Stomach (tissue), 9 donors: ENCODE results near the gene SEC24C. TPM values are rescaled to one million over a fixed set of nuclear protein-coding genes. Genes with fewer than 3 reads are reported as not detected.

Experiments used
- DNase-seq, 2 donors: peaks; one replicate each; pipeline versions ENCODE4 v3.0.0 to v3.0.0-alpha.2; 2013 to 2019
- H3K27ac ChIP-seq, 5 donors: fragments of 200-600 bp in 4 of 5; sonication (generic) in 4 of 5; one replicate each; pipeline ENCODE4 v1.5.1; 2013 to 2019; ENCODE audit warnings: mild to moderate bottlenecking in 1 of 5, moderate library complexity in 1 of 5
- H3K27me3 ChIP-seq, 3 donors: fragments of 200-600 bp; sonication (generic); one replicate each; pipeline ENCODE4 v1.5.1; 2017 to 2019; ENCODE audit warnings: mixed run types in 1 of 3
- H3K36me3 ChIP-seq, 4 donors: fragments of 200-600 bp; sonication (generic); 1 replicate in 3 of 4; 2 replicates in 1 of 4; pipeline ENCODE4 v1.5.1; 2016 to 2019
- H3K4me1 ChIP-seq, 4 donors: fragments of 200-600 bp; sonication (generic); one replicate each; pipeline ENCODE4 v1.5.1; 2016 to 2019
- H3K4me3 ChIP-seq, 4 donors: fragments of 200-600 bp; sonication (generic) in 3 of 4; one replicate each; pipeline ENCODE4 v1.5.1; 2016 to 2019; ENCODE audit warnings: mild to moderate bottlenecking in 1 of 4
- H3K9me3 ChIP-seq, 4 donors: fragments of 200-600 bp; sonication (generic); one replicate each; pipeline ENCODE4 v1.5.1; 2016 to 2019
- CTCF ChIP-seq, 7 experiments: fragments of 450-650 bp in 4 of 7; fragments of 200-600 bp in 3 of 7; sonication (generic) in 3 of 7; IDR thresholded peaks; one replicate each; pipeline ENCODE4 v1.5.1; 2016 to 2019; ENCODE audit warnings: antibody characterized with exemption in 7 of 7, control low read depth in 2 of 7, mild to moderate bottlenecking in 1 of 7
- EP300 ChIP-seq: sonication (generic); formaldehyde crosslinking; IDR thresholded peaks from one replicate; pipeline ENCODE4 v1.6.1; 2017; ENCODE audit warnings: antibody characterized with exemption
- POLR2A ChIP-seq, 4 donors: fragments of 450-650 bp; IDR thresholded peaks; one replicate each; pipeline ENCODE4 v1.6.1; 2016; ENCODE audit warnings: antibody characterized with exemption in 4 of 4, control low read depth in 2 of 4, mild to moderate bottlenecking in 1 of 4, moderate library complexity in 1 of 4
- POLR2AphosphoS5 ChIP-seq, 3 donors: sonication (generic); formaldehyde crosslinking; IDR thresholded peaks; one replicate each; pipeline ENCODE4 v1.6.1; 2016; ENCODE audit warnings: antibody characterized with exemption in 3 of 3
- WGBS, 5 donors: extraction: QIAGEN DNeasy Blood & Tissue Kit in 3 of 5; methylation state at CpG; one replicate each; pipeline versions ENCODE4 v1.1.5 to v1.1.7; 2013 to 2018; 5-methylcytosine and 5-hydroxymethylcytosine counted together
- intact Hi-C: fragments of 100-400 bp; cut with DNase I; formaldehyde crosslinking; loops from one replicate; pipeline ENCODE4 v1.15.1; 2023; ENCODE audit warnings: low total_unique reads
- polyA plus RNA-seq, 3 donors: library from polyadenylated mRNA; stranded (reverse); fragments of 200-250 nt; gene quantifications; one replicate each; pipeline ENCODE4 v1.2.3, GENCODE V29; 2013
- total RNA-seq, 5 donors: library from RNA; depleted of rRNA; stranded (reverse); fragments of >200 nt; gene quantifications; one replicate each; pipeline versions ENCODE4 v1.1.0 to v1.2.3, GENCODE V29; 2014 to 2016
- donor health status: healthy with polysubstance abuse.
- donor health status: Bipolar disorder and iron deficiency.
- donor health status: healthy.

Gene SEC24C
- total and polyA plus RNA-seq, 8 donors: 23.5 to 58.8 (median 40.6) TPM

- 56 to 64% (median 64%) methylated on average over 5 of the region's 5 CpGs for WGBS, 5 donors
- Histone ChIP-seq H3K36me3 (peaks cover 44 to 62% (median 57%) of the 10 kb centered on the region in 4 donors), H3K4me3 (peak overlapping the region in 2 of 4 donors; percentile 84 to 97), H3K9me3 (no peaks in the 10 kb centered on the region), H3K27me3 (no peaks in the 10 kb centered on the region), H3K27ac (peak overlapping the region in 3 of 5 donors; percentile 1 to 94 (median 91)), H3K4me1 (peaks cover 10 to 53% (median 37%) of the 10 kb centered on the region in 4 donors)
- DNase-seq: no peak
- TF ChIP-seq POLR2A (IDR thresholded peaks at IDR 0.05) (no peak), CTCF (IDR thresholded peaks at IDR 0.05) (no peak), POLR2AphosphoS5 (IDR thresholded peaks at IDR 0.05) (no peak), EP300 (no peak)
- intact Hi-C loops: no loop called here
These were observed 65.1 kb downstream of the SEC24C start for GRCh38 chr10:73809061-73809818.

- TF ChIP-seq EP300: no peak
- no peak for TF ChIP-seq CTCF (IDR thresholded peaks at IDR 0.05)
- TF ChIP-seq POLR2AphosphoS5 (IDR thresholded peaks at IDR 0.05): no peak
- no peak for TF ChIP-seq POLR2A (IDR thresholded peaks at IDR 0.05)
- peak overlapping the region in 4 of 5 donors; percentile 91 to 96 (median 94) for H3K27ac ChIP-seq
- H3K9me3 ChIP-seq: no peaks in the 10 kb centered on the region
- intact Hi-C loops: no loop called here
- H3K27me3 ChIP-seq: no peaks in the 10 kb centered on the region
- H3K36me3 ChIP-seq: peaks cover 42 to 62% (median 57%) of the 10 kb centered on the region in 4 donors
- H3K4me3 ChIP-seq: peak overlapping the region; percentile 82 to 97 (median 90)
- 63 to 80% (median 75%) methylated on average over 7 of the region's 7 CpGs for WGBS, 5 donors
- DNase-seq: no peak
- peaks cover 10 to 58% (median 37%) of the 10 kb centered on the region in 4 donors for H3K4me1 ChIP-seq
These were observed 66.2 kb downstream of the SEC24C start for GRCh38 chr10:73810358-73810734.

- H3K36me3 ChIP-seq: peaks cover 36 to 62% (median 57%) of the 10 kb centered on the region in 4 donors
- H3K4me1 ChIP-seq: peaks cover 10 to 63% (median 37%) of the 10 kb centered on the region in 4 donors
- H3K4me3 ChIP-seq: peak overlapping the region; percentile 82 to 97 (median 90)
- H3K27ac ChIP-seq: peak overlapping the region; percentile 91 to 96 (median 93)
- DNase-seq: peak in 1 of 2 donors; percentile 35
- intact Hi-C loops: no loop called here
- 1 to 2% (median 1%) methylated on average over 34 to 63 of the region's 63 CpGs for WGBS, 5 donors
- TF ChIP-seq CTCF (IDR thresholded peaks at IDR 0.05) (no peak), EP300 (no peak), POLR2A (IDR thresholded peaks at IDR 0.05) (no peak), POLR2AphosphoS5 (IDR thresholded peaks at IDR 0.05) (no peak)
- no peaks in the 10 kb centered on the region for H3K27me3 ChIP-seq
- H3K9me3 ChIP-seq: no peaks in the 10 kb centered on the region
These were observed 66.7 kb downstream of the SEC24C start for GRCh38 chr10:73810735-73811465.

GRCh38 chr10:73812657-73813056, 68.5 kb downstream of the SEC24C start:
- H3K27ac ChIP-seq: peak overlapping the region in 4 of 5 donors; percentile 91 to 96 (median 94)
- intact Hi-C loops: no loop called here
- H3K36me3 ChIP-seq: peaks cover 26 to 62% (median 57%) of the 10 kb centered on the region in 4 donors
- H3K4me3 ChIP-seq: no peak overlapping the region
- H3K27me3 ChIP-seq: no peaks in the 10 kb centered on the region
- WGBS, 5 donors: 69 to 91% (median 84%) methylated on average over 4 of the region's 4 CpGs
- peaks cover 10 to 66% (median 26%) of the 10 kb centered on the region in 4 donors for H3K4me1 ChIP-seq
- no peak for DNase-seq
- TF ChIP-seq CTCF (IDR thresholded peaks at IDR 0.05) (no peak), POLR2A (IDR thresholded peaks at IDR 0.05) (no peak), EP300 (no peak), POLR2AphosphoS5 (IDR thresholded peaks at IDR 0.05) (no peak)
- H3K9me3 ChIP-seq: no peaks in the 10 kb centered on the region
